ENCODE measurements around the gene PFKM.

GRCh38 chr12:48128800-48129199, 9.6 kb downstream of the PFKM start:
- TF ChIP-seq CTCF (IDR thresholded peaks at IDR 0.05) (no peak), POLR2A (IDR thresholded peaks at IDR 0.05; ENCODE audit: low read depth) (no peak)
